ENCODE results near the gene GPR22. TPM values are rescaled to one million over a fixed set of nuclear protein-coding genes. Genes with fewer than 3 reads are reported as not detected.
A peak's percentile ranks its signal among the peaks of the same experiment; 100 is the strongest.

Gene GPR22
- total RNA-seq, 1 experiment from 2014 or later = not detected

DNA sequence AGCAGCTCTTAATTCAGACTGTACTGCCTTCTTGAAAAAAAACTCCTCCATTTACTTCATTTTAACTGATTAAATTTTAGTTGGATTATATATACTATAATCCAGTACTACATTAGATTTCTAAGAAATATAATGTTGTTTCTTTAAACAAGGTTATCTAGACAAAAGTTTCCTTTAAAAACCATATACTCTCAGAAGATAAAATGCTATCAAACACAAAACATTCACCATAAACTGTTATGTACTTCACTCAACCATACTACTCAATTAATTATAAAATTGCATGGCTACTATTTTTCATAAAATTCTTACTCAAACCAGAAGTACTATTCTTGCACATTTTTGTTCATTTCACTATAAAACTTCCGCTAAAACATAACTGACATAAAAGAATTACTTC lies 12.7 kb downstream of the GPR22 start:
- no peak overlapping the region for H4K8ac ChIP-seq (replicated peaks; ENCODE audit: insufficient read length, low read depth, low read length)
- no peak overlapping the region for H4K91ac ChIP-seq (ENCODE audit: insufficient read length, low read depth, low read length)
- no peak overlapping the region for H3K18ac ChIP-seq (ENCODE audit: insufficient read length, low read depth, low read length)
- H2AFZ ChIP-seq (ENCODE audit: low read length) = no peak overlapping the region
- H4K20me1 ChIP-seq (ENCODE audit: control insufficient read depth, insufficient read depth, insufficient read length) = no peaks in the 10 kb centered on the region
- no peaks in the 10 kb centered on the region for H3K79me2 ChIP-seq (ENCODE audit: insufficient read depth, low read length)
- H2BK5ac ChIP-seq (ENCODE audit: insufficient read length, low read length) = no peak overlapping the region
- no peaks in the 10 kb centered on the region for H3K9me3 ChIP-seq (ENCODE audit: control insufficient read depth, low read depth, low read length)
- Mint-ChIP-seq H3K9me3 (no peaks in the 10 kb centered on the region), H3K36me3 (ENCODE audit: insufficient read depth in 1 of 3, low read depth in 3 of 3) (no peaks in the 10 kb centered on the region), H3K27me3 (ENCODE audit: low read depth) (no peaks in the 10 kb centered on the region), H3K4me1 (no peaks in the 10 kb centered on the region), H3K4me3 (no peak overlapping the region), H3K27ac (0 out of 7 replicates have a peak overlapping the region, but pooled peaks of 1 of the 3 experiments have one; percentile 55)
- H2BK12ac ChIP-seq (ENCODE audit: insufficient read length, low read depth, low read length) = no peak overlapping the region
- no peak overlapping the region for H3K27ac ChIP-seq (ENCODE audit: insufficient read length, low read depth, low read length)
- H3K27me3 ChIP-seq (ENCODE audit: insufficient read depth, low read length) = no peaks in the 10 kb centered on the region
- no peak for DNase-seq
- no peaks in the 10 kb centered on the region for H3K23me2 ChIP-seq (ENCODE audit: insufficient read length, low read depth, low read length, poor library complexity, severe bottlenecking)
- TF ChIP-seq, protein P1, sequence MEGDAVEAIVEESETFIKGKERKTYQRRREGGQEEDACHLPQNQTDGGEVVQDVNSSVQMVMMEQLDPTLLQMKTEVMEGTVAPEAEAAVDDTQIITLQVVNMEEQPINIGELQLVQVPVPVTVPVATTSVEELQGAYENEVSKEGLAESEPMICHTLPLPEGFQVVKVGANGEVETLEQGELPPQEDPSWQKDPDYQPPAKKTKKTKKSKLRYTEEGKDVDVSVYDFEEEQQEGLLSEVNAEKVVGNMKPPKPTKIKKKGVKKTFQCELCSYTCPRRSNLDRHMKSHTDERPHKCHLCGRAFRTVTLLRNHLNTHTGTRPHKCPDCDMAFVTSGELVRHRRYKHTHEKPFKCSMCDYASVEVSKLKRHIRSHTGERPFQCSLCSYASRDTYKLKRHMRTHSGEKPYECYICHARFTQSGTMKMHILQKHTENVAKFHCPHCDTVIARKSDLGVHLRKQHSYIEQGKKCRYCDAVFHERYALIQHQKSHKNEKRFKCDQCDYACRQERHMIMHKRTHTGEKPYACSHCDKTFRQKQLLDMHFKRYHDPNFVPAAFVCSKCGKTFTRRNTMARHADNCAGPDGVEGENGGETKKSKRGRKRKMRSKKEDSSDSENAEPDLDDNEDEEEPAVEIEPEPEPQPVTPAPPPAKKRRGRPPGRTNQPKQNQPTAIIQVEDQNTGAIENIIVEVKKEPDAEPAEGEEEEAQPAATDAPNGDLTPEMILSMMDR (conservative IDR thresholded peaks at IDR 0.05) = no peak
- no peak overlapping the region for H3K9ac ChIP-seq (ENCODE audit: extremely low read depth, insufficient read length, low read length)
- H3T11ph ChIP-seq (ENCODE audit: low read length) = no peak overlapping the region
- no peak overlapping the region for H4K5ac ChIP-seq (ENCODE audit: insufficient read length, low read depth, low read length)
- H3K14ac ChIP-seq (ENCODE audit: insufficient read depth, low read length) = no peak overlapping the region
- H2AK5ac ChIP-seq (ENCODE audit: insufficient read length, low read length) = no peak overlapping the region
- H3K56ac ChIP-seq (ENCODE audit: insufficient read length, low read depth, low read length) = no peak overlapping the region
- 100% methylated on average over 1 of the region's 1 CpG for WGBS (ENCODE audit: extremely low coverage, insufficient read length, low lambda C conversion rate)
- no peak overlapping the region for H3K4ac ChIP-seq (ENCODE audit: low read depth, low read length)
- H2BK120ac ChIP-seq (ENCODE audit: low read depth, low read length, poor library complexity, severe bottlenecking) = no peak overlapping the region
- H3K4me2 ChIP-seq (ENCODE audit: insufficient read depth, insufficient read length, low read length) = no peak overlapping the region
- H3K23ac ChIP-seq (ENCODE audit: insufficient read length, low read depth, low read length) = no peak overlapping the region
- no peak overlapping the region for H2BK15ac ChIP-seq (ENCODE audit: low read depth, low read length)
- no peaks in the 10 kb centered on the region for H3K4me1 ChIP-seq (ENCODE audit: insufficient read depth, low read length)
- no peaks in the 10 kb centered on the region for H3K79me1 ChIP-seq (ENCODE audit: insufficient read depth, low read depth, low read length, poor library complexity, severe bottlenecking)
- no peak overlapping the region for H2BK20ac ChIP-seq (ENCODE audit: low read depth, low read length, poor library complexity, severe bottlenecking)

Measured in H9 (cell line).